Left renal pelvis (tissue), 4 donors: ENCODE measurements around the gene RBM18. TPM values are rescaled to one million over a fixed set of nuclear protein-coding genes. Genes with fewer than 3 reads are reported as not detected.

Experiments used
- DNase-seq, 4 donors: peaks; one replicate each; pipeline ENCODE4 v3.0.0-alpha.2; 2013; ENCODE audit warnings: low read depth in 4 of 4, low spot score in 3 of 4
- polyA plus RNA-seq, 4 donors: library from polyadenylated mRNA; unstranded; fragments of 120-200 nt; gene quantifications; one replicate each; pipeline ENCODE4 v1.2.1, GENCODE V29; 2013; ENCODE audit not compliant: insufficient read length in 4 of 4

Gene RBM18, protein sequence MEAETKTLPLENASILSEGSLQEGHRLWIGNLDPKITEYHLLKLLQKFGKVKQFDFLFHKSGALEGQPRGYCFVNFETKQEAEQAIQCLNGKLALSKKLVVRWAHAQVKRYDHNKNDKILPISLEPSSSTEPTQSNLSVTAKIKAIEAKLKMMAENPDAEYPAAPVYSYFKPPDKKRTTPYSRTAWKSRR
- polyA plus RNA-seq = 10 to 100 TPM; 31.6 to 41.6 (median 34.5) TPM

DNA sequence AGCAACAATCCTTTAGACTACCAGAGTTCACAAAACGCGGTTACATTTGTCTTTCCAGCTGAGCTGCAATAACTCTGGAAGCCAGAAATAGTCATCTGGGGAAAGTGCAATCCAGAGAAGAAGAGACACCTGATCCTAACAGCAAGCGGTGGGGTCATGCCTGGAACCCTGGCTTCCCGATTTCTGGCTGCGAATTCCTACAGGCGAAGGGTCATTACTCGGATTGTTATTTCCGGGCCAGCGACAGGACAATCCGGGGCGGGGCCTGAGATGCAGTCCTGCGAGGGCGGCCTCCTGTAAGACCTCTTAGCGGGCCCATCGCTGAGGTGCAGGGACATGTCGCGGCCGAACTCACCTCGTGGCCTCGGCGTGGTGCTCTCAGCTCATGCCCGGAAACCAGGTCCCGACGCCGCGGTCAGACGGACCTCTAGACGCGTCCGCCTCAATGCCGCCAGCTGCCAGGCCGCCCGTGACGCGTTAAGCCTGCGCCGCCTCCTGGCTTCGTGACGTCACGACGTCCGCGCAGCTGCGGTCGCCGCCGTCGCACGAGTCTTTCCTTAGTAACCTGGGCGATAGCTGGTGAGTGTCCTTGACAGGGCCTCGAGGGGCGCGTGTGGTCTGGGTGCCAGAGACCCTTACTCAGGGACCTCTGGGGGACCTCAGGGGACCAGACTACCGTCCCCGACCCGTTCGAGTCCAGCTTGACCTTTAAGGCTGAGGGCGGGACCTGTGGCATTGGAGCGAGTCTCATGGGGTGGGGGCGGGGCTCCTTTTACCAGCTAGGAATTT lies at the start of gene RBM18, which contains the start of gene MRRF:
RBM18 (minus strand) TSS at position 481 of the 789 bp plus-strand sequence. CDS start 3,348 bp downstream, outside the sequence.
MRRF (plus strand) TSS at position 523 of the 789 bp plus-strand sequence. CDS start 6,010 bp downstream, outside the sequence.
- peak; percentile 77 to 83 (median 80) for DNase-seq

DNA sequence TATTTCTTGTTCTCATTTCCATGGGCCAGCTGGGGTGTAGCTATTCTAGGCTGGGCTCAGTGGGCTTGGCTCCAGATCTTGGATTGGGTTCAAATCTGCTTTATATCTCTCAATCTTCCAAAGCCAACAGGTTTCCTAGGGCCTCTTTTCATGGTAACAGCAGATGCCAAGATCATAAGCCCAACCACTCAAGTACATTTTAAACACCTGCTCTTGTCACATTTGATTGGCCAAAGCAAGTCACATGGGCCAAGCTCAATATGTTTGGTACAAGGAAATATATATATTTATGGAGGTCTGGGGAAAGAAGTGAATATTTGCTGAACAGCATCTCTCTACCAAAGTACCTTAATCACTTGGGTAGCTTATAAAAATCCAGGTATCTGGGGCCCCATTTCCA lies 49.5 kb upstream of the RBM18 start:
- no peak for DNase-seq

DNA sequence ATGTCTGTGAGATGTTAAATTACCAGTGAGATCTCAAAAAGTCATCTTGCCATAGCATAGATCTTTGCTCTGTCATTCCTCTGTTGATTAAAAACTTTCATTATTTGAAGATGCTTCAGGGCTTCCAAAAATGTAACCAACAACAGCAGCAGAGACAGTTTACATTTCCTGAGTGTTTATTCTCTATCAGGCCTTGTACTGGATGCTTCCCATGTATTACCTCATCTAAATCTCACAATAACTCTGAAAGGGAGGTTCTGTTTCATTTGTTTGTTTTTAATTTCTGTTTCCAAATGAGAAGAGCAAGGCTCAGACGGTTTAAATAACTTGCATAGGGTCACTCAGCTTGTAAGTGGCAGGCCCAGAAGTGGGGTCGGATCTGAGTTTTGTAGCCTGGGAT lies 45.2 kb upstream of the RBM18 start:
- no peak for DNase-seq

DNA sequence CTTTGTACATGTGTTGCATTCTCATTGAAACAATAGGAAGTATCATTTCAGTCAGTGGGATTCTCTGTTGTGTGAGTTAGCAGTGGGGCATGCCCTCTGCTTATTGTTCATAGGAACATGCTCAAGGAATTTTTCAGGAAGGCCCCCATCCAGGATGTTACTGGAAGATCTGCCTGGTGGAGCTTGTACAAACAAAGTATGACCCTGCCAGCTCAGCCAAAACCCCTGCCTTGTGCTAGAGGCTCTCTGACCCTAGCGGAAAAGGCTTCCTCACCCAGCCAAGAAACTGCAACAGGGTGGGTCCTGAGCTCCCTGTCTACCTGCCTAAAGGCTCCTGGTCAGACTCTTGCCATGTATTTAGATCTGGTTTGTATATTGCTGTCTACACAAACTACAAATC lies 43.3 kb upstream of the RBM18 start:
- DNase-seq = no peak

DNA sequence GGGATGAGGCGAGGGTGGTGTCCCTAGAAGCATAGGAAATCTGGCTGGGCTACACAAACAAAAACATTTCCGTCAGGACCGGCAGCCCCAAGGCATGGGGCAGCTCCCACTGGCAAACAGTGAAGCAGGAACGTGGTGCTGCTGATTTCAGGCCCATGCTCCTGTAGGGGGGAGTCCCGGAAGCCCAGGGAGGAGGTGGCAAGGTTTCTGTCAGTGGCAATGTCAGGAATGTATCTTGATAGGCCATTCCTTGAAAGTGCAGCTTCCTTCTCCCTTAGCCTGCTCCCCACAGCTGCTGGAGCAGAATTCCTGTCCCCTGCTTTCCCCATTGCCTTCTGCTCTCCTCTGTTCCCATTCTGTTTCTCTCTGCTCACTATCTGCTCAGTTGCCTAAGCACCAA lies 42.4 kb upstream of the RBM18 start:
- DNase-seq = no peak

DNA sequence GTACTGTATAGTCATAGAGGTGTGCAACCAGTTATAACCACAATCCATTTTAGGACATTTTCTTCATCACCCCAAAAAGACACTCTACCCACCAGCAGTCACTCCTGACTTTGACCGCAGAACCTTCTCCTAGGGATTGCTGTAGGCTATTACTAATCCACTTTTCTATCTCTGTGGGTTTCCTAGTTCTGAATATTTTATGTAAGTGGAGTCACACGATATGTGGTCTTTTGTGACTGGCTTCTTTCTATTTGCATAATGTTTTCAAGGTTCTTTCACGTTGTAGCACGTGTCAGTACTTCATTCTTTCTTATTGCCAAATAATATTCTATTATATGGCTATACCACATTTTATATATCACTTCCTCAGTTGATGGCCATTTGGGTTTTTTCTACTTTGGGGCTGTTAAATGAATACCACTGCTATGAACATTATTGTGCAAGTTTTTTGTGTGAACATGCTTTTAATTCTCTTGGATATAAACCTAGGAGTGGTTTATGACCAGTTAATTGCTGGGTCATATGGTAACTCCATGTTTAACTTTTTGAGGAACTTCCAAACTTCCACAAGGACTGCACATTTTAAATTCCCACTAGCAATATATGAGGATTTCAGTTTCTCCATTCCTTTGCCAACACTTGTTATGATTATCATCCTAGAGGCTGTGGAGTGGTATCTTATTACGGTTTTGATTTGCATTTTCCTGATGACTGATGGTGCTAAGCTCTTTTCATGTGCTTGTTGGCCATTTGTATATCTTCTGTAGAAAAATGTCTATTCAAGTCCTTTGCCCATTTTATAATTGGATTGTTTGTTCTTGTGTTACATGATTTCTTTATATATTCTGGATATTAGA lies 37.8 kb upstream of the RBM18 start:
- DNase-seq = no peak

DNA sequence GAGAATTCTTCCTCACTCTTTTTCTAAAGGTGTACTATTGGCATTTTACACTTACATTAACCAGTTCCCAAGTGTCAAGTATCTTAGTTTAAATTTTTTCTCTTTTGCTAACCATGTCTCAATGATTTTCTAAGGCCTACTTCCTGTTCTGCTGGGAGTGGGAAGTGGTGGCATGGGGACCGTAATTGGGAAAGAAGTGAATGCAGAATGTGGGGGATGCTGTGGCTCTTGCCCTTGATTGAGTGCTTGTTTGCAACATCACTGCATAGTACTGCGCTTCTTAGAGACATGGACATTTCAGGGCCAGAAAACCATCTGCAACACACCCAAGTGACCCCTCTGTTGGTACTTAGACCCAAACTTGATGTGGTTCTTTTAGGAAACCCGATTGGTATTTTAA lies 32.9 kb upstream of the RBM18 start:
- DNase-seq = no peak

DNA sequence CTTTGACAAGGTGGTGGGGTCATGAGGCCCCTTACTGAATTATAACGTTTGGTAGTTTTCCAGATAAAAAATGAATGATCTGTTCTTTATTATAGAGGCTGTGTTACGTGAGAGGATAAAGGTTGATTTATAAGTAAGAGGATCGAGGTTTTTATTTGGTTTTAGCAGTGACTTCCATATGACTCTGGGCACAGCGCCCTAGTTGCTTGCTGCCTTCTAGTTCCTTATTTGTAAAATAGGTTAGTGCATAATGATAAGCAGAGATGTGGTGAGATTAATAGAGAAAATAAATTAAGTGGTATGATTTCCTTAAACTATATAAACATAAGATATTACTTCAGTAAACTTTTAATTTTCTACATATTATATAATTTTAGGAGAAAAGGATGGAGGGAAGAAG lies 29.9 kb upstream of the RBM18 start:
- DNase-seq = no peak

DNA sequence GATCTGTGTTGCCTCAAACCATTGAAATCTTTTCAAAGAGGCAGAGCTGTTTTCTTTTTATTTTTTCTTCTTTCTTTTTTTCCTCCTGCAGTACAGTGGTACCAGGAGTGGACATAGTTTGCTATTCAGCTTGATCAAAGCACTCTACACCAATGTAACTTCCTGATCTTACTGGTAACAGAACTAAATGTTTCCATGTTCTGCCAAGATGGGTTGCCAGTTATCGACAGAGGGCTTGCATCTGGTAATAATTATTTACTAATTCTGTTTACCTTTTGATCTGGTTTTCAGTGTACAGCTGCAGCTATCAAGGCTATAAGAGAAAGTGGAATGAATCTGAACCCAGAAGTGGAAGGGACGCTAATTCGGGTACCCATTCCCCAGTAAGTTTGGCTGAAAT lies 26.8 kb upstream of the RBM18 start:
- no peak for DNase-seq

DNA sequence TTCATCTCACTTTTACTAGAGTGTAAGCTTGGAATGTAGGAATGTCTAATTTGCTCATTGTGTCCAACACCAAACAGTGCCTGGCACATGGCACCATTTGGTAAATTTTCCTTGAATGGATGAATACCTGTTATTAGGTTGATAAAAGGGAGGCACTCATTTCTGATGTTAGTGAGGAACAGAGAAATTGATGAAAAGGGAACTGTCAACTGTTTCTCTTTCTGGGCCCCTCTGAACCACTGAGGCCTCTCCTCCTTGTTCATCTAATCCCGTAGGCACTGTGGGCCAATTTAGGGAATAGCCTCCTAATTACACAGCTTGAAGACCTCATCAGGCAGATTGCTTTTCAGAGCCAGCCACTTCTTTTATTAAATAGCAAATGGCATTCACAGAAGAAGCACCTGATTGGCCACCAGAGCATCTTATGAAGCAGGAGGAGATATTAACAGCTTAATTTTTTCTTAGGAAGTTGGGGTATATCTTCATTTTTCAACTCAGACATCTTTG lies 22.6 kb upstream of the RBM18 start:
- no peak for DNase-seq

DNA sequence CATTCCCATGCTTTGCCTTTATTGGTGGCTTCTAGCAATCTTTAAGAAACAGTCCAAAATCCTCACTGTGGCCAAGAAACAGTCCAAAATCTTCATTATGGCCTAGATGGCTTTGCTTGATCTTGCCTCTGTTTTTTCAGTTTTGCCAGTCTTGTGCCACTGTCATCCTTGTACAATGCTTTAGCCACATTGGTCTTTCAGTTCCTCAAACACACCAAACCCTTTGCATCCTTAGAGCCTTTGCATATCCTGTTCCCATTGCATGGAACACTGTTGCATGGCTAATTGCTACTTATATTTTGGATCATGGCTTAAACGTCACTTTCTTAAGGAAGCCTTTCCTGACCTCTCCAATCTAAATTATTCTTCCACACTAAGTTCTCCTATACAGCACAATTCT lies 22.1 kb upstream of the RBM18 start:
- no peak for DNase-seq

DNA sequence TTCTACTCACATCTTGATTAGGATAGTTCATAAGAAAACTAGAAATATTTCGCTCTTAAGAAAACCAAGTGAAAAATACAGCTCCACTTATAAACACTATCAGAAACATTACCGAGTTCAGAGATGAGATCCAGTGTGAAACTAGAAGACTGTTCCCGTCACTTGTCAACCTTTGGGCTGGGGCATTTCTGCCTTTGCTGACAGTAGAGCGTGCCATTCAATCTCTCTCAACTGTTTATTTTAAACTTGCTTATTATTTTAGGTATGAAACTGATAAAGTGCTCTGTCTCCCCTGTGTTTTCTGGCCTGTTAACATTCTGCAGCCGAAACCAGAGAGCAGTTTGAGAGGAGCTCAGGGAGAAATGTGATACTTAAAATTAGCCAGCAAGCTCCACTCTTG lies 16.7 kb upstream of the RBM18 start:
- no peak for DNase-seq

DNA sequence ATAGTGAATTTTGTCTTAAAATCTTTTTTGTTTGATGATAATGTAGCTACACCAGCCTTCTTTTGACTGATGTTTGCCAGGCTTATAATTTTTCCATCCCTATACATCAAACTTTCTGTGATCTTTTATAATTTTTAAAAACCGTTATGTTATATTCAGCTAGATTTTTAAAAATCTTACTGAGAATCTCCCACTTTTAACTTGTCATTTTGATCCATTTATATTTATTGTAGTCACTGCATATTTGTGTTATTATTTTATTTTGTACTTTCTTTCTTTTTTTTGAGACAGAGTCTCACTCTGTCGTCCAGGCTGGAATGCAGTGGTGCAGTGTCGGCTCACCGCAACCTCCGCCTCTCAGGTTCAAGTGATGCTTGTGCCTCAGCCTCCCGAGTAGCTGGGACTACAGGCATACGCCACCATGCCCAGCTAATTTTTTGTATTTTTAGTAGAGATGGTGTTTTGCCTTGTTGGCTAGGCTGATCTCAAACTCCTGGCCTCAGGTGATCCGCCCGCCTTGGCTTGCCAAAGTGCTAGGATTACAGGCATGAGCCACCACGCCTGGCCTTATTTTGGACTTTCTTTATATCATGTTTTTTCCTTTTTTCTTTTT lies 12.8 kb upstream of the RBM18 start:
- DNase-seq = no peak

DNA sequence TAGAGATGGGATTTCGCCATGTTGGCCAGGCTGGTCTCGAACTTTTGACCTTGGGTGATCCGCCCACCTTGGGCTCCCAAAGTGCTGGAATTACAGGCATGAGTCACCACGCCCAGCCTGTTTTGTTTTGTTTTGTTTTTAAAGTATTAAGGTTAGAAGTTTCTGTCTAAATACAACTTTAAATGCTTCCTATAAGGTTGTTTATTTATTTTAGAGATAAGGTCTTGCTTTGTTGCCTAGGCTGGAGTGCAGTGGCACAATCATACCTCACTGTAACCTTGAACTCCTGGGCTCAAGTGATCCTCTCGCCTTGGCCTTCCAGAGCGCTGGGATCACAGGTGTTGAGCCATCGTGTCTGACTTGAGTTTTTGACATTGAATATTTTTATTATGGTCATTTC lies 11.5 kb upstream of the RBM18 start:
- DNase-seq = no peak

DNA sequence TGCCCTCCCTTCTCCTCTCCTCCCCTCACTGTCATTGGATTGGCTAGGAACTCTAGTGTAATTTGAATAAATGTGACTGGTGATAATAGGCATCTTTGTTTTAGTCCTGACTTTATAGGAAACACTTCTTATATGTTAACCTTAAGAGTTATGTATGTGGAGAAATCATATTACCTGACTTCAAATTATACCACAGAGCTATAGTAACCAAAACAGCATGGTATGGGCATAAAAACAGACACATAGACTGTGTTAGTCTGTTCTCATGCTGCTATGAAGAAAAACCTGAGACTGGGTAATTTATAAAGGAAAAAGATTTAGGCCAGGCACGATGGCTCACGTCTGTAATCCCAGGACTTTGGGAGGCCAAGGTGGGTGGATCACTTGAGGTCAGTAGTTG lies 9.4 kb upstream of the RBM18 start:
- no peak for DNase-seq

DNA sequence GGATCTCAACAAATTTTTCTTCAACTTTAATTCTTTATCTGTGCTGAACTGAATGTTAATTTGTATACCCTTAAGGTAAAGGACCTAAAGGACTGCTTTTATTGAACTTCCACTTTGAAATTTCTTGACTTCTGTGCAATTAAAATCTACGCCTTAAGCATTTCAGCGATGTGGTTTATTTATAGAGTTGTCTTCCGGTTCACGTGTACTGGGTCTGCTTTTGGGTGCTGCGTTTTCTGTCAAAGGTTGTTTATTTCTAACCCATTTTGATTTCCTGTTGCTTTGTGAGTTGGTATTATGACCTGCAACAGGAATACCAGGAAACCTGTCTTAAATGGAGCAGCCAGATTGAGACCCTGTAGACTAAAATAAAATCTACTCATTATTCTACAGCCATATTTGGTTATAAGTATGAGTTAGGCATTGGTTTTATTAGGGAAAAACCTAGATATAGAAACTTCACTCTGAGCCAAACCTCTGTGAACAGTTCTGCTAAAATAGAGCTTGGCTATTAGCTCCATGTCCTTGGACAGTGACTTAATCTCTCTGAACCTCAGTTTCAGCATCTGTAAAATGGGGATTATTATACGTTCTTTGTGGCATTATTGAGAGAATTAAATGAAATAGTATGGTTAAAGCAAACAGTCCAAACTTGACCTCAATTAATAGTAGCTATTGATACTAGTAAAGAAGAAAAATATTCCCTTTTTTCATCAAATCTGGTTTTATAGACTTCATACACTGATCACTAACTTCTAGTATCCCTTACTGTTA lies 3.6 kb upstream of the RBM18 start:
- DNase-seq = no peak

DNA sequence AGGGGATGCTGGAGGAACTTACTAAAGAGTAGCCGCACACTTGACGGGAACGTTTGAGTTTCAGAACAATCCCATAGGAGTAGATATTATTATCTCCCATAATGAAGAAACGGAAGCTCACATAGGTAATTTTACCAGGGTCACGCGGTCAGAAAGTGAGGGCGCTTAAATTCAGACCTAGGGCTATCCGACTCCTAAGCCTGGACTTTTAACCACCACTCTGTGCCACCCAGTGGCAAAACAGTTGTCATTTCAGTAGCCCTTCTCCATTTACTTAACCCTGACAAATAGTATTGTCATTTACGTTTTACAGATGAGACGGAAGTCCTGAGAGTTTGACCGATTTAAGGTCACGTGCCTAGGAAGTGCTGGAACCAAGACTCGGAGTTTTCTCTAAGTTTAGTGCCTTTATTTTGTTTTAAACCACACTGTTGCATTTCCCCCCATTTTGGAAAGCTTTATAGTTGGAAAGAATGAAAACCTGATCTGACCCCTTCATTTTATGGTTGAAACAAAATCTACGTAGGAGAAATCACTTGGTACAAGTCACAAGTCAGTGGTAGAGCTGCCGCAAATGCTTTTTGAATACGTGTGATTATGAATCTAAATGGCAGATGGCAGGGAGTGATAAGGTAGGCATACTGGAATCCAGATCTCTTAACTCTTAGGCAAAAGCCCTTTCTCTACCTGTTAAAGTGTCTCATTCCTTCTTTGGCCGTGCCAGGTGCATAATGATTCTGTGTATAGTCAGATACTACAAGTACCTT lies 692 bp upstream of the RBM18 start:
- DNase-seq = peak in 1 of 4 donors; percentile 3

DNA sequence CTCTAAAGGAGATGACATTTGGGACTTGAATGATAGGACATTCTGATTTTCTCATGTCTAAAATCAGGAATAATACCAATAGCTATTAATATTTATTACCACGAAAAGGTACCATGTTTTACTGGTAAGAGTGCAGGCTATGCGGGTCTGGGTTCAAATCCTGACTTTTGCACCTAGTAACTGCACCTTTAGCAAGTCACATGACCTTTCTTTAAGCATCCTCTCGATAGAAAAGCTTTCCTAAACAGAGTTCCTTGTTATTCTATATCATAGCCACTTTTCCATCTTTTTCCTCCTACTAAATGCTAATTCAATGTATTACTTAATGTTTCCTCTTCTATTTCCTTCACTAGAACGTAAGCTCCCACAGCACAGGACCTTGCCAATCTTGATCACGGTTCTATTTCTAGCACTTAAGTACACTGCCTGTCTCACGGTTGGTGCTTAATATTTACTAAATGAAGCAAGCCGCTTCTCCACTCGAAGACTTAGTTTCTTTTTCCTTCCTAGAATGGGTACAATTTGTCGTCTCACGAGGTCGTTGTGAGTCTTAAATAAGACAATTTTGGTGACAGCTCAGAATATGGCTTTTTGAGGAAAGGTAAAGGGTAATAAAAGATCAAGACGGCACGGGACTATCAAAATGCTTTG lies 816 bp downstream of the RBM18 start:
- DNase-seq = no peak

DNA sequence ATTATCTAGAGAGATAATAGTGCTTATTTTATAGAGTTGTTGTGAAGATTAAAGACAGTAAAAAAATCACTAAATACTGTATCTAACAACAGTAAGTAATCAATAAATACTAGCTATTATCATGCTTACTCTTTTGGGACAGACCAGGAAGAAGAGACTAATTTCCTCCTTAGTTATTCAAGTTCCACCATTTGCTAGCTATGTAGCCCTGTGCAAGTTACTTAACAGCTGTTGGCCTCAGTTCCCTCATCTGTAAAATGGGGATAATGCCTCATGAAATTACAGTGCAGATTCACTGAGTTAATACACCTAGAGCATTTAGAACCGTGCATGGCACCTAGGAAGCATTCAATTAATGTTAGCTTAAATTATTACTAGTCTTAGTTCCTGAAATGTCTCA lies 2.6 kb downstream of the RBM18 start:
- no peak for DNase-seq
